RWPE2 (cell line): ENCODE measurements around the gene APOE.

Source experiments
- ATAC-seq: fragments of 200-7000 bp; cut with Tn5 transposase; 3 replicates; pipeline ENCODE4 v1.9.1; 2021; ENCODE audit warnings: low read depth
- DNase-seq: peaks from one replicate; pipeline ENCODE4 v3.0.0-alpha.2; 2020; ENCODE audit warnings: low spot score
- H3K27ac ChIP-seq: fragments of 450-650 bp; 2 replicates; pipeline ENCODE4 v1.5.1; 2017; ENCODE audit warnings: mild to moderate bottlenecking; ENCODE audit not compliant: poor library complexity, severe bottlenecking
- H3K27me3 ChIP-seq: fragments of 250-450 bp; sonication (Bioruptor Pico); 2 replicates; pipeline ENCODE4 v1.5.1; 2021; ENCODE audit warnings: mild to moderate bottlenecking, moderate library complexity; ENCODE audit not compliant: insufficient read depth, poor library complexity, severe bottlenecking
- H3K36me3 ChIP-seq: fragments of 250-450 bp; sonication (Bioruptor Pico); 2 replicates; pipeline ENCODE4 v1.5.1; 2020; ENCODE audit warnings: low read depth, mild to moderate bottlenecking, moderate library complexity
- H3K4me1 ChIP-seq: fragments of 250-450 bp; sonication (Bioruptor Pico); 2 replicates; pipeline ENCODE4 v1.5.1; 2021; ENCODE audit warnings: mild to moderate bottlenecking, moderate library complexity; ENCODE audit not compliant: insufficient read depth, poor library complexity, severe bottlenecking
- H3K4me3 ChIP-seq: fragments of 250-450 bp; sonication (Bioruptor Pico); 2 replicates; pipeline ENCODE4 v1.5.1; 2021; ENCODE audit warnings: mild to moderate bottlenecking, moderate library complexity; ENCODE audit not compliant: severe bottlenecking
- H3K9me3 ChIP-seq: fragments of 250-450 bp; sonication (Bioruptor Pico); 2 replicates; pipeline ENCODE4 v1.5.1; 2021; ENCODE audit warnings: mild to moderate bottlenecking, moderate library complexity; ENCODE audit not compliant: severe bottlenecking
- CTCF ChIP-seq: fragments of 450-650 bp; IDR thresholded peaks from one replicate; pipeline ENCODE4 v1.5.1; 2017; ENCODE audit warnings: mild to moderate bottlenecking, moderate library complexity; ENCODE audit not compliant: poor library complexity, severe bottlenecking

Gene APOE

GRCh38 chr19:44954278-44954648, 48.7 kb downstream of the APOE start:
- Histone ChIP-seq H3K36me3 (0 out of 2 replicates have a peak, but pooled peaks cover 3% of the 10 kb centered on the region), H3K27ac (peak overlapping the region; percentile 69), H3K27me3 (no peaks in the 10 kb centered on the region), H3K4me1 (peaks cover 7% of the 10 kb centered on the region), H3K4me3 (peak overlapping the region; percentile 85), H3K9me3 (no peaks in the 10 kb centered on the region)
- DNase-seq (no peak), ATAC-seq (no peak)
- TF ChIP-seq CTCF, result no peak

GRCh38 chr19:44954649-44955504, 49.3 kb downstream of the APOE start, which contains the start of gene CLPTM1:
CLPTM1 (plus strand) TSS chr19:44955380; CDS start chr19:44955396, 16 bp downstream.
- Histone ChIP-seq H3K27me3 (no peaks in the 10 kb centered on the region), H3K27ac (peak within 1 kb of the TSS; percentile 69), H3K9me3 (no peaks in the 10 kb centered on the region), H3K4me3 (peak within 1 kb of the TSS; percentile 85), H3K4me1 (peaks cover 7% of the 10 kb centered on the region), H3K36me3 (0 out of 2 replicates have a peak, but pooled peaks cover 3% of the 10 kb centered on the region)
- no peak for TF ChIP-seq CTCF
- ATAC-seq (peak; percentile 89), DNase-seq (peak; percentile 96)

- Histone ChIP-seq H3K4me3 (peak overlapping the region; percentile 85), H3K27me3 (no peaks in the 10 kb centered on the region), H3K4me1 (peaks cover 7% of the 10 kb centered on the region), H3K9me3 (no peaks in the 10 kb centered on the region), H3K27ac (peak overlapping the region; percentile 69), H3K36me3 (0 out of 2 replicates have a peak, but pooled peaks cover 3% of the 10 kb centered on the region)
- DNase-seq (no peak), ATAC-seq (peak; percentile 8)
- TF ChIP-seq CTCF, result no peak
Observed at GRCh38 chr19:44955505-44956439, 50.2 kb downstream of the APOE start.

GRCh38 chr19:44957526-44957925, 51.9 kb downstream of the APOE start:
- Histone ChIP-seq H3K9me3 (no peaks in the 10 kb centered on the region), H3K4me3 (no peak overlapping the region), H3K27ac (no peak overlapping the region), H3K36me3 (peaks cover 15% of the 10 kb centered on the region), H3K27me3 (no peaks in the 10 kb centered on the region), H3K4me1 (peaks cover 7% of the 10 kb centered on the region)
- no peak for ATAC-seq
- TF ChIP-seq CTCF, result no peak
- no peak for DNase-seq
